ENCODE data around the gene ANO9.

ANO9 gene

GRCh38 chr11:459511-460220, 17.9 kb upstream of the ANO9 start:
- Histone ChIP-seq H3K9ac (ENCODE audit: low read length) (no peak overlapping the region), H3K9me3 (ENCODE audit: control insufficient read depth, insufficient read depth, low read depth, low read length) (no peaks in the 10 kb centered on the region), H3K27me3 (ENCODE audit: control insufficient read depth, insufficient read depth, low read length) (no peaks in the 10 kb centered on the region), H3K4me3 (ENCODE audit: low read depth, low read length) (no peak overlapping the region), H3K27ac (ENCODE audit: low read depth, low read length) (no peak overlapping the region), H3K36me3 (ENCODE audit: control insufficient read depth, insufficient read depth, low read length) (peaks cover 40% of the 10 kb centered on the region), H3K4me1 (ENCODE audit: control insufficient read depth, insufficient read depth, low read length) (peaks cover 26% of the 10 kb centered on the region)

- no peaks in the 10 kb centered on the region for H3K9me3 ChIP-seq (ENCODE audit: control insufficient read depth, insufficient read depth, low read depth, low read length)
- H3K27me3 ChIP-seq (ENCODE audit: control insufficient read depth, insufficient read depth, low read length), result no peaks in the 10 kb centered on the region
- H3K36me3 ChIP-seq (ENCODE audit: control insufficient read depth, insufficient read depth, low read length), result peaks cover 51% of the 10 kb centered on the region
- peak overlapping the region; percentile 10 for H3K9ac ChIP-seq (ENCODE audit: low read length)
- no peak overlapping the region for H3K4me3 ChIP-seq (ENCODE audit: low read depth, low read length)
- H3K27ac ChIP-seq (ENCODE audit: low read depth, low read length), result no peak overlapping the region
- peaks cover 27% of the 10 kb centered on the region for H3K4me1 ChIP-seq (ENCODE audit: control insufficient read depth, insufficient read depth, low read length)
These were observed 15.4 kb upstream of the ANO9 start for GRCh38 chr11:457111-457760.

- peaks cover 49% of the 10 kb centered on the region for H3K36me3 ChIP-seq (ENCODE audit: control insufficient read depth, insufficient read depth, low read length)
These were observed 14.7 kb upstream of the ANO9 start for GRCh38 chr11:456533-456932.

GRCh38 chr11:455566-456147, 13.8 kb upstream of the ANO9 start:
- Histone ChIP-seq H3K4me3 (ENCODE audit: low read depth, low read length) (no peak overlapping the region; the same call in 1 of the 2 replicates), H3K27ac (ENCODE audit: low read depth, low read length) (no peak overlapping the region; the same call in 1 of the 2 replicates), H3K36me3 (ENCODE audit: control insufficient read depth, insufficient read depth, low read length) (peaks cover 40% of the 10 kb centered on the region), H3K27me3 (ENCODE audit: control insufficient read depth, insufficient read depth, low read length) (no peaks in the 10 kb centered on the region), H3K9me3 (ENCODE audit: control insufficient read depth, insufficient read depth, low read depth, low read length) (no peaks in the 10 kb centered on the region), H3K9ac (ENCODE audit: low read length) (no peak overlapping the region), H3K4me1 (ENCODE audit: control insufficient read depth, insufficient read depth, low read length) (peaks cover 34% of the 10 kb centered on the region)

More at GRCh38 chr11:456533-456932, 14.7 kb upstream of the ANO9 start:
- Histone ChIP-seq H3K9ac (ENCODE audit: low read length) (no peak overlapping the region), H3K9me3 (ENCODE audit: control insufficient read depth, insufficient read depth, low read depth, low read length) (no peaks in the 10 kb centered on the region), H3K4me3 (ENCODE audit: low read depth, low read length) (no peak overlapping the region), H3K27me3 (ENCODE audit: control insufficient read depth, insufficient read depth, low read length) (no peaks in the 10 kb centered on the region), H3K4me1 (ENCODE audit: control insufficient read depth, insufficient read depth, low read length) (peaks cover 29% of the 10 kb centered on the region), H3K27ac (ENCODE audit: low read depth, low read length) (peak overlapping the region; percentile 61; the same call in 1 of the 2 replicates)

GRCh38 chr11:454801-455565, 13.2 kb upstream of the ANO9 start:
- no peaks in the 10 kb centered on the region for H3K9me3 ChIP-seq (ENCODE audit: control insufficient read depth, insufficient read depth, low read depth, low read length)
- no peak overlapping the region; the same call in 1 of the 2 replicates for H3K4me3 ChIP-seq (ENCODE audit: low read depth, low read length)
- peaks cover 33% of the 10 kb centered on the region for H3K36me3 ChIP-seq (ENCODE audit: control insufficient read depth, insufficient read depth, low read length)
- H3K9ac ChIP-seq (ENCODE audit: low read length), result no peak overlapping the region
- H3K4me1 ChIP-seq (ENCODE audit: control insufficient read depth, insufficient read depth, low read length), result peaks cover 34% of the 10 kb centered on the region
- no peaks in the 10 kb centered on the region for H3K27me3 ChIP-seq (ENCODE audit: control insufficient read depth, insufficient read depth, low read length)
- no peak overlapping the region for H3K27ac ChIP-seq (ENCODE audit: low read depth, low read length)

- no peak overlapping the region for H3K27ac ChIP-seq (ENCODE audit: low read depth, low read length)
- no peaks in the 10 kb centered on the region for H3K9me3 ChIP-seq (ENCODE audit: control insufficient read depth, insufficient read depth, low read depth, low read length)
- H3K4me1 ChIP-seq (ENCODE audit: control insufficient read depth, insufficient read depth, low read length), result peaks cover 34% of the 10 kb centered on the region
- no peak overlapping the region for H3K4me3 ChIP-seq (ENCODE audit: low read depth, low read length)
- no peaks in the 10 kb centered on the region for H3K27me3 ChIP-seq (ENCODE audit: control insufficient read depth, insufficient read depth, low read length)
- H3K36me3 ChIP-seq (ENCODE audit: control insufficient read depth, insufficient read depth, low read length), result peaks cover 25% of the 10 kb centered on the region
- no peak overlapping the region for H3K9ac ChIP-seq (ENCODE audit: low read length)
These were observed 12.2 kb upstream of the ANO9 start for GRCh38 chr11:454043-454442.

GRCh38 chr11:453564-453963, 11.8 kb upstream of the ANO9 start:
- Histone ChIP-seq H3K36me3 (ENCODE audit: control insufficient read depth, insufficient read depth, low read length) (peaks cover 23% of the 10 kb centered on the region), H3K4me3 (ENCODE audit: low read depth, low read length) (no peak overlapping the region), H3K9ac (ENCODE audit: low read length) (no peak overlapping the region), H3K27ac (ENCODE audit: low read depth, low read length) (no peak overlapping the region), H3K4me1 (ENCODE audit: control insufficient read depth, insufficient read depth, low read length) (peaks cover 34% of the 10 kb centered on the region), H3K9me3 (ENCODE audit: control insufficient read depth, insufficient read depth, low read depth, low read length) (no peaks in the 10 kb centered on the region), H3K27me3 (ENCODE audit: control insufficient read depth, insufficient read depth, low read length) (no peaks in the 10 kb centered on the region)

- H3K4me3 ChIP-seq (ENCODE audit: low read depth, low read length), result no peak overlapping the region
- H3K27ac ChIP-seq (ENCODE audit: low read depth, low read length), result no peak overlapping the region
- peaks cover 23% of the 10 kb centered on the region for H3K36me3 ChIP-seq (ENCODE audit: control insufficient read depth, insufficient read depth, low read length)
- no peak overlapping the region for H3K9ac ChIP-seq (ENCODE audit: low read length)
- no peaks in the 10 kb centered on the region for H3K9me3 ChIP-seq (ENCODE audit: control insufficient read depth, insufficient read depth, low read depth, low read length)
- H3K4me1 ChIP-seq (ENCODE audit: control insufficient read depth, insufficient read depth, low read length), result peaks cover 34% of the 10 kb centered on the region
- H3K27me3 ChIP-seq (ENCODE audit: control insufficient read depth, insufficient read depth, low read length), result no peaks in the 10 kb centered on the region
These were observed 11.2 kb upstream of the ANO9 start for GRCh38 chr11:452916-453527.

- no peaks in the 10 kb centered on the region for H3K9me3 ChIP-seq (ENCODE audit: control insufficient read depth, insufficient read depth, low read depth, low read length)
- H3K4me1 ChIP-seq (ENCODE audit: control insufficient read depth, insufficient read depth, low read length), result peaks cover 29% of the 10 kb centered on the region
- H3K36me3 ChIP-seq (ENCODE audit: control insufficient read depth, insufficient read depth, low read length), result peaks cover 23% of the 10 kb centered on the region
- H3K9ac ChIP-seq (ENCODE audit: low read length), result no peak overlapping the region
- no peaks in the 10 kb centered on the region for H3K27me3 ChIP-seq (ENCODE audit: control insufficient read depth, insufficient read depth, low read length)
- no peak overlapping the region for H3K4me3 ChIP-seq (ENCODE audit: low read depth, low read length)
- no peak overlapping the region for H3K27ac ChIP-seq (ENCODE audit: low read depth, low read length)
These were observed 10.5 kb upstream of the ANO9 start for GRCh38 chr11:452203-452744.

GRCh38 chr11:451738-452137, 9.9 kb upstream of the ANO9 start:
- Histone ChIP-seq H3K9me3 (ENCODE audit: control insufficient read depth, insufficient read depth, low read depth, low read length) (no peaks in the 10 kb centered on the region), H3K4me3 (ENCODE audit: low read depth, low read length) (peak overlapping the region; percentile 77), H3K36me3 (ENCODE audit: control insufficient read depth, insufficient read depth, low read length) (peaks cover 23% of the 10 kb centered on the region), H3K27ac (ENCODE audit: low read depth, low read length) (no peak overlapping the region), H3K9ac (ENCODE audit: low read length) (no peak overlapping the region), H3K4me1 (ENCODE audit: control insufficient read depth, insufficient read depth, low read length) (peaks cover 26% of the 10 kb centered on the region), H3K27me3 (ENCODE audit: control insufficient read depth, insufficient read depth, low read length) (no peaks in the 10 kb centered on the region)

All from HUES6 (cell line).